ENCODE results near the gene JAK1. TPM values are rescaled to one million over a fixed set of nuclear protein-coding genes. Genes with fewer than 3 reads are reported as not detected.

JAK1 gene
- total and polyA plus RNA-seq, 2 of the 8 experiments (the other 6 are each of a cell fraction or from before 2014, with no cell fraction given), result 7.8 to 24.5 TPM

GRCh38 chr1:64980745-64981600, 14.6 kb upstream of the JAK1 start:
- Histone ChIP-seq H2BK5ac (ENCODE audit: low read depth, low read length) (no peak overlapping the region), H4K8ac (ENCODE audit: extremely low read depth, insufficient read depth, low read length) (no peak overlapping the region), H3K56ac (replicated peaks; ENCODE audit: insufficient read length, low read depth, low read length) (no peak overlapping the region), H4K91ac (replicated peaks; ENCODE audit: insufficient read length, low read length) (no peak overlapping the region), H3K18ac (ENCODE audit: extremely low read depth, low read length) (no peak overlapping the region), H3K79me2 (ENCODE audit: control insufficient read depth in 1 of 2, insufficient read depth in 2 of 2, low read length in 2 of 2) (no peaks in the 10 kb centered on the region), H3K14ac (ENCODE audit: insufficient read length) (no peak overlapping the region), H4K5ac (ENCODE audit: insufficient read length, low read depth, low read length) (no peak overlapping the region), H3K27ac (ENCODE audit: low read depth, low read length) (no peak overlapping the region), H3K4ac (replicated peaks; ENCODE audit: insufficient read length, low read depth, low read length) (no peak overlapping the region), H3K9me3 (ENCODE audit: insufficient read depth in 2 of 2, low read depth in 1 of 2, low read length in 1 of 2) (no peaks in the 10 kb centered on the region), H2BK20ac (ENCODE audit: low read length) (no peak overlapping the region), H2BK12ac (ENCODE audit: low read depth, low read length) (no peak overlapping the region), H3K4me3 (ENCODE audit: extremely low read depth in 1 of 4, insufficient read depth in 2 of 4, low read depth in 3 of 4, low read length in 4 of 4) (no peak overlapping the region), H2BK120ac (replicated peaks; ENCODE audit: low read depth, low read length) (no peak overlapping the region), H3K27me3 (replicated peaks in 1 of 4; ENCODE audit: control insufficient read depth in 3 of 4, extremely low read depth in 1 of 4, insufficient read depth in 3 of 4, low read length in 3 of 4) (no peaks in the 10 kb centered on the region), H2AK5ac (ENCODE audit: low read depth, low read length) (no peak overlapping the region), H3K4me1 (replicated peaks in 1 of 4; ENCODE audit: control insufficient read depth in 3 of 4, insufficient read depth in 4 of 4, low read length in 3 of 4) (peaks cover 0 to 3% (median 0%) of the 10 kb centered on the region in 4 experiments; a peak in 1 of 7 replicates), H4K20me1 (replicated peaks in 1 of 2; ENCODE audit: control insufficient read depth in 1 of 2, insufficient read depth in 2 of 2, low read length in 2 of 2) (no peaks in the 10 kb centered on the region), H3K23me2 (ENCODE audit: low read depth, low read length) (no peaks in the 10 kb centered on the region), H3K79me1 (ENCODE audit: low read depth, low read length) (no peaks in the 10 kb centered on the region), H3K23ac (ENCODE audit: insufficient read length) (no peak overlapping the region), H2BK15ac (ENCODE audit: low read length) (no peak overlapping the region), H2AFZ (ENCODE audit: low read length) (no peak overlapping the region), H3K9ac (replicated peaks in 1 of 4; ENCODE audit: extremely low read depth in 1 of 4, low read depth in 3 of 4, low read length in 3 of 4) (no peak overlapping the region), H3K4me2 (ENCODE audit: insufficient read depth in 1 of 2, low read depth in 2 of 2, low read length in 2 of 2) (no peak overlapping the region), H3K36me3 (ENCODE audit: control insufficient read depth in 2 of 4, insufficient read depth in 4 of 4, low read length in 3 of 4) (no peaks in the 10 kb centered on the region)
- 88% methylated on average over 8 of the region's 8 CpGs; no CpG with 5 or more reads in 1 of the 2 experiments for WGBS, 2 experiments (ENCODE audit: extremely low coverage in 1 of 2, insufficient coverage in 1 of 2, insufficient read length in 1 of 2, insufficient replicate concordance in 2 of 2, low coverage in 1 of 2, low lambda C conversion rate in 2 of 2, missing lambda C conversion rate in 1 of 2)
- ChIA-PET CTCF (ENCODE audit: partially characterized antibody) (interaction anchor here (0.5 kb wide), 1 partner anchor 79 kb away, joined by 4 read pairs; no protein-coding TSS in a partner anchor), POLR2A (ENCODE audit: partially characterized antibody) (no interaction called here)
- no peak for DNase-seq (ENCODE audit: low read depth in 1 of 2, low spot score in 2 of 2)
- no peak for FAIRE-seq
- TF ChIP-seq, protein P1, sequence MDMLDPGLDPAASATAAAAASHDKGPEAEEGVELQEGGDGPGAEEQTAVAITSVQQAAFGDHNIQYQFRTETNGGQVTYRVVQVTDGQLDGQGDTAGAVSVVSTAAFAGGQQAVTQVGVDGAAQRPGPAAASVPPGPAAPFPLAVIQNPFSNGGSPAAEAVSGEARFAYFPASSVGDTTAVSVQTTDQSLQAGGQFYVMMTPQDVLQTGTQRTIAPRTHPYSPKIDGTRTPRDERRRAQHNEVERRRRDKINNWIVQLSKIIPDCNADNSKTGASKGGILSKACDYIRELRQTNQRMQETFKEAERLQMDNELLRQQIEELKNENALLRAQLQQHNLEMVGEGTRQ (IDR thresholded peaks at IDR 0.05; ENCODE audit: low read length), result no peak
- TF ChIP-seq HDAC2 (IDR thresholded peaks at IDR 0.05; ENCODE audit: borderline replicate concordance in 1 of 2, low read depth in 2 of 2, low read length in 2 of 2) (no peak), CREB1 (IDR thresholded peaks at IDR 0.05) (no peak), CBX5 (IDR thresholded peaks at IDR 0.05; ENCODE audit: low read depth, low read length) (no peak), RXRA (IDR thresholded peaks at IDR 0.05; ENCODE audit: insufficient read depth, low read depth, low read length) (no peak), CBX8 (IDR thresholded peaks at IDR 0.05; ENCODE audit: borderline replicate concordance, low read depth, low read length) (no peak), POU5F1 (IDR thresholded peaks at IDR 0.05; ENCODE audit: low read depth, low read length) (no peak), SAP30 (IDR thresholded peaks at IDR 0.05; ENCODE audit: insufficient read depth, insufficient replicate concordance, low read length) (no peak), GTF2F1 (IDR thresholded peaks at IDR 0.05; ENCODE audit: borderline replicate concordance, low read depth, low read length) (no peak), SP2 (IDR thresholded peaks at IDR 0.05; ENCODE audit: low read length) (no peak), POLR2AphosphoS5 (IDR thresholded peaks at IDR 0.05; ENCODE audit: low read depth, low read length) (no peak), SRF (IDR thresholded peaks at IDR 0.05; ENCODE audit: low read depth, low read length) (no peak)

All from H1 (cell line).